ENCODE measurements around the gene LCP1. TPM values are rescaled to one million over a fixed set of nuclear protein-coding genes. Genes with fewer than 3 reads are reported as not detected.

Gene LCP1
- polyA plus RNA-seq, 1 of the 3 experiments (the other 2 are of a cell fraction): 0.03 TPM

- POLR2A ChIA-PET: no interaction called here
Measured at GRCh38 chr13:46124967-46125933, 56.7 kb downstream of the LCP1 start.

GRCh38 chr13:46124531-46124966 is 57.4 kb downstream of the LCP1 start:
- Histone ChIP-seq H3K36me3 (replicated peaks in 1 of 2; ENCODE audit: control insufficient read depth in 1 of 2, insufficient read depth in 2 of 2, low read length in 1 of 2) (no peaks in the 10 kb centered on the region), H3F3A (replicated peaks; ENCODE audit: insufficient read depth) (no peaks in the 10 kb centered on the region), H3K9ac (no peak overlapping the region), H3K79me2 (ENCODE audit: insufficient read depth) (no peaks in the 10 kb centered on the region), H4K20me1 (ENCODE audit: insufficient read depth) (no peaks in the 10 kb centered on the region), H3K27me3 (ENCODE audit: insufficient read depth) (peaks cover 7% of the 10 kb centered on the region; the same call in 1 of the 2 replicates), H3K27ac (ENCODE audit: low read depth in 2 of 2, low read length in 1 of 2) (no peak overlapping the region), H2AFZ (ENCODE audit: low read depth) (no peak overlapping the region), H3K9me2 (no peaks in the 10 kb centered on the region), H3K4me2 (no peak overlapping the region), H3K4me3 (ENCODE audit: low read depth in 2 of 2, low read length in 1 of 2) (no peak overlapping the region), H3K9me3 (no peaks in the 10 kb centered on the region), H3K4me1 (ENCODE audit: control insufficient read depth in 1 of 2, insufficient read depth in 2 of 2, low read depth in 1 of 2, low read length in 1 of 2) (peaks cover 0 to 33% of the 10 kb centered on the region in 2 experiments; a peak in 2 of 4 replicates)
- 83% methylated on average over 4 of the region's 10 CpGs for WGBS (ENCODE audit: low lambda C conversion rate)
- ChIA-PET POLR2A (no interaction called here), CTCF (interaction anchor here (0.6 to 4.3 kb wide), 5 partner anchors 16 to 501 kb away, joined by 3 to 38 read pairs (median 13); no protein-coding TSS in a partner anchor)
- no peak for TF ChIP-seq MXI1 (IDR thresholded peaks at IDR 0.05; ENCODE audit: low read depth, low read length)
- TF ChIP-seq RCOR1 (IDR thresholded peaks at IDR 0.05; ENCODE audit: low read length): no peak
- TF ChIP-seq TEAD4 (IDR thresholded peaks at IDR 0.05; ENCODE audit: borderline replicate concordance, insufficient read depth): no peak
- no peak for TF ChIP-seq ZBTB33 (IDR thresholded peaks at IDR 0.05; ENCODE audit: borderline replicate concordance, low read depth)
- TF ChIP-seq GABPA (IDR thresholded peaks at IDR 0.05; ENCODE audit: low read depth): no peak
- no peak for DNase-seq

More at GRCh38 chr13:46124967-46125933, 56.7 kb downstream of the LCP1 start:
- Histone ChIP-seq H3F3A (replicated peaks; ENCODE audit: insufficient read depth) (no peaks in the 10 kb centered on the region), H3K27me3 (ENCODE audit: insufficient read depth) (peaks cover 14% of the 10 kb centered on the region), H3K9ac (no peak overlapping the region), H2AFZ (ENCODE audit: low read depth) (no peak overlapping the region), H3K4me2 (no peak overlapping the region), H3K27ac (ENCODE audit: low read depth in 2 of 2, low read length in 1 of 2) (no peak overlapping the region), H3K36me3 (replicated peaks in 1 of 2; ENCODE audit: control insufficient read depth in 1 of 2, insufficient read depth in 2 of 2, low read length in 1 of 2) (no peaks in the 10 kb centered on the region), H3K79me2 (ENCODE audit: insufficient read depth) (no peaks in the 10 kb centered on the region), H4K20me1 (ENCODE audit: insufficient read depth) (no peaks in the 10 kb centered on the region), H3K4me1 (ENCODE audit: control insufficient read depth in 1 of 2, insufficient read depth in 2 of 2, low read depth in 1 of 2, low read length in 1 of 2) (peaks cover 0 to 26% of the 10 kb centered on the region in 2 experiments; a peak in 1 of 4 replicates), H3K9me2 (no peaks in the 10 kb centered on the region), H3K9me3 (no peaks in the 10 kb centered on the region), H3K4me3 (ENCODE audit: low read depth in 2 of 2, low read length in 1 of 2) (no peak overlapping the region)
- no peak for DNase-seq
- WGBS (ENCODE audit: low lambda C conversion rate): 63% methylated on average over 11 of the region's 11 CpGs
- TF ChIP-seq, protein P1, sequence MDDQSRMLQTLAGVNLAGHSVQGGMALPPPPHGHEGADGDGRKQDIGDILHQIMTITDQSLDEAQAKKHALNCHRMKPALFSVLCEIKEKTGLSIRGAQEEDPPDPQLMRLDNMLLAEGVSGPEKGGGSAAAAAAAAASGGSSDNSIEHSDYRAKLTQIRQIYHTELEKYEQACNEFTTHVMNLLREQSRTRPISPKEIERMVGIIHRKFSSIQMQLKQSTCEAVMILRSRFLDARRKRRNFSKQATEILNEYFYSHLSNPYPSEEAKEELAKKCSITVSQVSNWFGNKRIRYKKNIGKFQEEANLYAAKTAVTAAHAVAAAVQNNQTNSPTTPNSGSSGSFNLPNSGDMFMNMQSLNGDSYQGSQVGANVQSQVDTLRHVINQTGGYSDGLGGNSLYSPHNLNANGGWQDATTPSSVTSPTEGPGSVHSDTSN (IDR thresholded peaks at IDR 0.05): no peak
- TF ChIP-seq POLR2AphosphoS5 (IDR thresholded peaks at IDR 0.05; ENCODE audit: low read depth, low read length): no peak
- TF ChIP-seq RAD21 (IDR thresholded peaks at IDR 0.05; ENCODE audit: low read length): no peak
- CTCF ChIA-PET: interaction anchor here (0.6 to 4.3 kb wide), 20 partner anchors 7 to 501 kb away, joined by 3 to 57 read pairs (median 6); partner anchors contain the start of gene ZC3H13
